ENCODE data around the gene ZDHHC8.

DNA sequence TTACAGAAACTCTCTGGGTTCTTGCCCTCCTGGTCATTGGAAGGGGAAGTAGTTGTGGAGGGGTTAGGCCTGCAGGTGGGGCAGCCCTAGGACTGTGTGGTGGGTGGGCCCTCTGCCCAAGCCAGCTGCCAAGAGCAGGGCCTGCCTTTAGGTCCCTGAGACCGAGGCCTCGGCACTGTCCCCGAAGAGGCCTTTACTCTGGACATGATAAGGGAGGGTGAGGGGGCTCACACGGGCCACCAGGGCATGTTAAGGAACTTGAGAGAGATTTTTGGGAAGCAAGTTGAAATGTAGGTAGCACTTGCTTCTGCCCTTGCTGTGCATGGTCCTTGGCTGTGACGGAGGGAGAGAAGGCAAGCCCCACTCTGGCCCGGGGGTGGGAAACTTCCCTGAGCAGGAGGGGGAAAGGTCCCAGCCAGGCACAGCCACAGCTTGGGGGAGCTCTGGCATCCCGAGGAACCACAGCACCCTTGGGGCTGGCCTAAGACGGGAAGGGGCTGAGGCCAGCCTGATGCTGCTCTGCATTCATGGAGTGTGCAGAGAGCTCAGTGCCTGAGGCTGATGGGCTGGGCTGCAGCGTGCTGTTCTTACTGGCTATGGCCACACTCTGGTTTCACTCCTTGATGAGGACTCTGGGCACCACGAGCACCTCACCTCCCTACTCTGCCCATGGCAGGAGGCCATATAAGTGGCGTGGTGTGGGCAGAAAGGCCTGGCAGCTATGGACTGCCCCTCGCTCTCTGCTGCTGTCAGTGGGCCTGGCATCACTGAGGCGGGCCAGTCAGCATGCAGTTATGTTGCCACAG is 23.4 kb upstream of the ZDHHC8 start:
- no peak for TF ChIP-seq CTCF (IDR thresholded peaks at IDR 0.05)
- TF ChIP-seq POLR2A (IDR thresholded peaks at IDR 0.05), result no peak

Measured in right lobe of liver (tissue), 4 donors.